Measurements from ENCODE around the gene SH3D21. TPM values are rescaled to one million over a fixed set of nuclear protein-coding genes. Genes with fewer than 3 reads are reported as not detected.

Gene SH3D21
- total RNA-seq, 1 experiment from 2014 or later = 12.1 TPM

DNA sequence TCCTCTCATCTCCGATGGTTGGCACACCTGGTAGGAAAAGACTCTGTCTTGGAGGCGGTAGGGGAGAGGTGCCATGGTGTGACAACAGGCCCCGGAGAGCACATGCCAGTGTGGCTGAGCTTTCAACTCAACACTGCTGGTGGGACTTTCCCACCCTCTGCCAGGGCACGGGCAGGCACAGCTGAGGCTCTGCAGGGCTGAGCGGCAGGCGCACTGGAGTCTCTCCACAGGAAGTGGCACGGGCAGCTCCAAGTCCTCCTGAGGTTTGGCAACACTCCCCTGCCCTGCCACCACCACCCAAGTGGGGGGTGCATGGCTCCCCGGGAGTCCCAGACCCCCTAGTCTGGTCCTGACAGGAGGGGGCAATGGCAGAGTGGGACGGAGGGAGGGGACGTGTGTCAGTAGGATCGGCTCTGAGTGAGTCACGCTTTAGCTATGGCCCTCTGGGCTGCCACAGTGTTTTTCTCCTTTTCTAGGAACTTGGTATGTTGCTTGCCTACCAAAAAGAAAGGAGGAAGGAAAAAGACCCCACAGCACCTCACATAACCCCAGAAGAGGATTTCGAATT lies 44.6 kb downstream of the SH3D21 start:
- intact Hi-C loops (cut with micrococcal nuclease; ENCODE audit: unreplicated experiment) = no loop called here
- no peaks in the 10 kb centered on the region for H3K9me3 Mint-ChIP-seq (ENCODE audit: unreplicated experiment)
- H3K36me3 Mint-ChIP-seq (ENCODE audit: insufficient read depth, unreplicated experiment) = peaks cover 17% of the 10 kb centered on the region
- H3K4me1 Mint-ChIP-seq (ENCODE audit: low read depth, unreplicated experiment) = no peaks in the 10 kb centered on the region
- H3K27me3 Mint-ChIP-seq (ENCODE audit: insufficient read depth, unreplicated experiment) = no peaks in the 10 kb centered on the region
- TF ChIP-seq, protein P1, sequence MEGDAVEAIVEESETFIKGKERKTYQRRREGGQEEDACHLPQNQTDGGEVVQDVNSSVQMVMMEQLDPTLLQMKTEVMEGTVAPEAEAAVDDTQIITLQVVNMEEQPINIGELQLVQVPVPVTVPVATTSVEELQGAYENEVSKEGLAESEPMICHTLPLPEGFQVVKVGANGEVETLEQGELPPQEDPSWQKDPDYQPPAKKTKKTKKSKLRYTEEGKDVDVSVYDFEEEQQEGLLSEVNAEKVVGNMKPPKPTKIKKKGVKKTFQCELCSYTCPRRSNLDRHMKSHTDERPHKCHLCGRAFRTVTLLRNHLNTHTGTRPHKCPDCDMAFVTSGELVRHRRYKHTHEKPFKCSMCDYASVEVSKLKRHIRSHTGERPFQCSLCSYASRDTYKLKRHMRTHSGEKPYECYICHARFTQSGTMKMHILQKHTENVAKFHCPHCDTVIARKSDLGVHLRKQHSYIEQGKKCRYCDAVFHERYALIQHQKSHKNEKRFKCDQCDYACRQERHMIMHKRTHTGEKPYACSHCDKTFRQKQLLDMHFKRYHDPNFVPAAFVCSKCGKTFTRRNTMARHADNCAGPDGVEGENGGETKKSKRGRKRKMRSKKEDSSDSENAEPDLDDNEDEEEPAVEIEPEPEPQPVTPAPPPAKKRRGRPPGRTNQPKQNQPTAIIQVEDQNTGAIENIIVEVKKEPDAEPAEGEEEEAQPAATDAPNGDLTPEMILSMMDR (IDR thresholded peaks at IDR 0.05; ENCODE audit: insufficient read depth in 1 of 2, low read depth in 1 of 2, low read length in 1 of 2, severe bottlenecking in 1 of 2, unreplicated experiment in 1 of 2) = no peak
- Histone ChIP-seq H3K9me3 (no peaks in the 10 kb centered on the region), H3K36me3 (ENCODE audit: control insufficient read depth, insufficient read depth, low read length) (0 out of 2 replicates have a peak, but pooled peaks cover 1% of the 10 kb centered on the region), H3K27me3 (replicated peaks; ENCODE audit: control insufficient read depth, insufficient read depth, low read length) (no peaks in the 10 kb centered on the region), H3K4me3 (ENCODE audit: low read depth, low read length) (no peak overlapping the region), H3K4me1 (no peaks in the 10 kb centered on the region)
- H3K4me3 Mint-ChIP-seq (ENCODE audit: unreplicated experiment) = no peak overlapping the region
- ChIA-PET CTCF (interaction anchor here (1.3 kb wide), 1 partner anchor 18 kb away, joined by 3 read pairs; no protein-coding TSS in a partner anchor), POLR2A (interaction anchor here (0.6 kb wide), 1 partner anchor 74 kb away, joined by 5 read pairs; no protein-coding TSS in a partner anchor)
- no peak overlapping the region for H3K27ac Mint-ChIP-seq (ENCODE audit: unreplicated experiment)
- DNase-seq = no peak
- no TSS peak for BruUV-seq (replicated peaks)

DNA sequence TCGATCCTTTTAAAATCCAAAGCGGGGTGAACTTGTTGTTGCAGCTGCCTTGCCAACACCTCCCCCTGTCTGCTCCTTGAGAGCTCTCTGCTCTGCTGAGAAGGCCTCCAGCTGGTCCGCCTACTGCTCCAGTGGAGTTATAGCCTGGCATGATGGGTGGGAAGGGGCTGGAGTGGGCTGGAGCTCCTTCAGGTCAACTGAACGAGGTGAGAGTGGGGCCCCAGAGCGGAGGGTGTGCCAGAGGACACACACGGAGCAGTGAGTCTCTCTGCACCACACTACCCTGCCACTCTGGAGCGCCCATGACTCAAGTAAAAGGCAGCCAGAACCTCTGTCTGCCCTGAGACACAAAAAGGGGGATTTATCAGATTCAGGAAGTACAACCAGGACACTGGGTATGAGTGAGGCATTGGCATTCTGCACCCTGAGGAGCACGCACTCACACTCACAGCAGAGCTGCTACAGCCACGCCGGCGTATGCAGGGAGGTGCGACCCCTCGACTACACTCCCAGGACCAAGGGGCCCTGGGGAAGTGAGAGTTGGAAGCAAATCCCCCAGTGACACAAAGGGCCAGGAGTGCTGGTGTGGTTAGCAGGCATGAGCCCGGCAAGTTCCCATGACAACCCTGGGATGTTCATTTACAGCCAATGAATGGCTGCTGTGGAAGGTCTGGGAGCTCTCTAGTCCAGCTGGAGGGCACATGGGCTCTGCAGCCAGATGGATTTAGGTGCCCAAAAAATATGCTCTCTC lies 45.2 kb downstream of the SH3D21 start:
- Mint-ChIP-seq H3K4me3 (ENCODE audit: unreplicated experiment) (no peak overlapping the region), H3K36me3 (ENCODE audit: insufficient read depth, unreplicated experiment) (peaks cover 17% of the 10 kb centered on the region), H3K27me3 (ENCODE audit: insufficient read depth, unreplicated experiment) (no peaks in the 10 kb centered on the region), H3K9me3 (ENCODE audit: unreplicated experiment) (no peaks in the 10 kb centered on the region), H3K27ac (ENCODE audit: unreplicated experiment) (no peak overlapping the region), H3K4me1 (ENCODE audit: low read depth, unreplicated experiment) (no peaks in the 10 kb centered on the region)
- Histone ChIP-seq H3K27me3 (replicated peaks; ENCODE audit: control insufficient read depth, insufficient read depth, low read length) (no peaks in the 10 kb centered on the region), H3K36me3 (ENCODE audit: control insufficient read depth, insufficient read depth, low read length) (0 out of 2 replicates have a peak, but pooled peaks cover 1% of the 10 kb centered on the region), H3K4me3 (ENCODE audit: low read depth, low read length) (no peak overlapping the region), H3K4me1 (no peaks in the 10 kb centered on the region), H3K9me3 (no peaks in the 10 kb centered on the region)
- no peak for DNase-seq
- ChIA-PET CTCF (no interaction called here), POLR2A (interaction anchor here (0.6 kb wide), 1 partner anchor 75 kb away, joined by 5 read pairs; no protein-coding TSS in a partner anchor)
- intact Hi-C loops (cut with micrococcal nuclease; ENCODE audit: unreplicated experiment) = no loop called here
- no TSS peak for BruUV-seq (replicated peaks)
- TF ChIP-seq, protein P1 (IDR thresholded peaks at IDR 0.05; ENCODE audit: insufficient read depth in 1 of 2, low read depth in 1 of 2, low read length in 1 of 2, severe bottlenecking in 1 of 2, unreplicated experiment in 1 of 2) = no peak

DNA sequence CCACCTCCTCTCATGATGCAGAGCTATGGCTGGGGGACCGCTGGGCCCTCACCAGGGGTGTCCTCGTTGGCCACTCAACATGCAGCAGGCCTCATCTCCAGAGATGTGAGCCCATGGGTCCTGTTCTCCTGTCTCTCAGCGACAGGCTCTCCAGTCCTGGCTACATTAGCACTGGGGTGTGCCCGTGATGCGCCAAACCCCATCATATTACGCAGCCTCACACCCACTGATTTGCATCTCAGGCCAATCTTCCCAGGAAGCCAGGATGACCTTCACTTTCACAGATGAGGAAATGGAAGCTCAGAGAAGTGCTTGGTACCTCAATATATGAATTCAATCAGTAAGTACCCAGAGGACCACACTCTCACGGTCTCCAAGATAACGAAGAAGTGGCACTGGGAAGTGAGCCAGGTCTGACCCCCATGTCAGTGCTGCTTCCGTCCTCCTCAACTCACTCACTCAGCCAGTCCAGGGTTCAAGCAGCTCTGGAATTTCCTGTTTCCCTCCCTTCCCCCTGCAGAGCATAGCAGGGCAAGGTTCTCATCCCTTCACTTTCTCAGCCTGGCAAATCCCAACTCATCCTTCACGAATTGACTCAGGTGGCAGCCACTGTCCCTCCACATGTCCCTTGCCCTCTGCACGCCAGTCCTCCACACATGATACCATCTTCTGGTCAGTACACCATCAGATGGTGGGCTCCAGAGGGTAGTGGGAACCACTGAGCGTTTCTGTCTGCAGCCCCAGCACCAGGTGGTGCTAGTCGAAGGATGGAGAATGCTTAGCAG lies 46.1 kb downstream of the SH3D21 start:
- ChIA-PET POLR2A (no interaction called here), CTCF (no interaction called here)
- DNase-seq = no peak
- no peaks in the 10 kb centered on the region for H3K9me3 ChIP-seq
- TF ChIP-seq, protein P1 (IDR thresholded peaks at IDR 0.05; ENCODE audit: insufficient read depth in 1 of 2, low read depth in 1 of 2, low read length in 1 of 2, severe bottlenecking in 1 of 2, unreplicated experiment in 1 of 2) = no peak
- BruUV-seq (replicated peaks) = no TSS peak
- Mint-ChIP-seq H3K27me3 (ENCODE audit: insufficient read depth, unreplicated experiment) (no peaks in the 10 kb centered on the region), H3K27ac (ENCODE audit: unreplicated experiment) (no peak overlapping the region), H3K36me3 (ENCODE audit: insufficient read depth, unreplicated experiment) (peaks cover 11% of the 10 kb centered on the region), H3K9me3 (ENCODE audit: unreplicated experiment) (no peaks in the 10 kb centered on the region), H3K4me1 (ENCODE audit: low read depth, unreplicated experiment) (no peaks in the 10 kb centered on the region), H3K4me3 (ENCODE audit: unreplicated experiment) (no peak overlapping the region)
- intact Hi-C loops (cut with micrococcal nuclease; ENCODE audit: unreplicated experiment) = no loop called here
- 0 out of 2 replicates have a peak, but pooled peaks cover 1% of the 10 kb centered on the region for H3K36me3 ChIP-seq (ENCODE audit: control insufficient read depth, insufficient read depth, low read length)
- no peak overlapping the region for H3K4me3 ChIP-seq (ENCODE audit: low read depth, low read length)
- H3K4me1 ChIP-seq = no peaks in the 10 kb centered on the region
- H3K27me3 ChIP-seq (replicated peaks; ENCODE audit: control insufficient read depth, insufficient read depth, low read length) = no peaks in the 10 kb centered on the region
